ENCODE measurements around the gene CLDN9. TPM values are rescaled to one million over a fixed set of nuclear protein-coding genes. Genes with fewer than 3 reads are reported as not detected.
"Not testable (repeated sequence)": the region's sequence is repeated elsewhere in the genome, so short reads cannot be mapped to it uniquely, and the experiment has no call there.

CLDN9 gene
- total and polyA plus RNA-seq, 2 donors (not counting 1 experiment from before 2014, with no cell fraction given): 0.04 TPM; not detected in 1

DNA sequence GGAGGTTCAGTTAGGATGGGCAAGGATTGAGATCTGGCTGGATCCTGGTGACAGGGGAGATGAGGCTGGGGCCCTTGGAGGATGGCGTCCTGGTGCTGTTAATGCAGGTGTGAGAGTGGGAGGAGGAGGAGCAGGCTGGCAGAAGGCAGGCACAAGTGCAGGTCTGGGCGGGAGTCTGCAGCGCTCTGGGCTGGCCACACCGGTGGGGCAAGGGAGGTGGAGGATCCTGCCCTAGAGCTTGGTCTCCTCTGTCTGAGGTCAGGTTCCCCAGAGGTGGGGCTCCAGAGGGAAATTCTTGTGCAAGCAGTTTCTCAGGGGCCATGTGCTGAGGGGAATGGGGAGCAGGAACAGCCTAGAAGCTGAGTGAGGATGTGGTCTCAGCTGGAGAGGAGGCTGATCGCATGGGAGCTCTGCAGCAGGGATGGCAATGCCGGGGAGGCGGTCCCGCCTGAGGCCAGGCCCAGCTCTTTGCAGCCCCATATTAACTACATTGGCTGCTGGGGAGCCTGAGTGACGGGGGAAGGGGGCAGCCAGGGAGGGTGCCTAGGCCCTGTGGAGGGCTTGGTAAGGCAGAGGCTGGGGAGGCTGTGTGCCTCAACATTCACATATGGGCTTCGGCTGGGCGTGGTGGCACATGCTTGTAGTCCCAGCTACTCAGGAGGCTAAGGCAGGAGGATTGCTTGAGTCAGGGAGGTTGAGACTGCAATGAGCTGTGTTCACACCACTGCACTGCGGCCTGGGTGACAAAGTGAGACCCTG is 40.0 kb downstream of the CLDN9 start:
- H3K27ac Mint-ChIP-seq; H3K9ac ChIP-seq (ENCODE audit: low read length); H3K4me2 ChIP-seq (replicated peaks; ENCODE audit: low read depth, low read length, poor library complexity, severe bottlenecking); H2AFZ ChIP-seq (ENCODE audit: insufficient read depth, low read depth, low read length, poor library complexity, severe bottlenecking); H3K4me3 ChIP-seq (ENCODE audit: control extremely low read depth in 1 of 5, extremely low read depth in 1 of 5, insufficient read depth in 1 of 5, low read depth in 2 of 5, low read length in 4 of 5); CTCF ChIA-PET; H3K4me1 ChIP-seq (ENCODE audit: control insufficient read depth in 2 of 2, insufficient read depth in 2 of 2, low read length in 2 of 2); DNase-seq; H3K9me3 Mint-ChIP-seq (ENCODE audit: insufficient read depth); H3K36me3 ChIP-seq (replicated peaks in 1 of 2; ENCODE audit: control extremely low read depth in 1 of 2, control insufficient read depth in 1 of 2, extremely low read depth in 1 of 2, insufficient read depth in 2 of 2, low read length in 1 of 2); H3K4me3 Mint-ChIP-seq; H3K9me3 ChIP-seq (ENCODE audit: control extremely low read depth in 1 of 3, control insufficient read depth in 2 of 3, insufficient read depth in 1 of 3, low read length in 2 of 3); H3K27ac ChIP-seq (ENCODE audit: low read length in 2 of 2); H4K20me1 ChIP-seq (ENCODE audit: control insufficient read depth, insufficient read depth, low read length, poor library complexity, severe bottlenecking); intact Hi-C loops (cut with micrococcal nuclease); H3K79me2 ChIP-seq (ENCODE audit: control insufficient read depth, insufficient read depth, low read length); POLR2A ChIA-PET; ATAC-seq (ENCODE audit: low read depth): not testable (repeated sequence)
- Mint-ChIP-seq H3K27me3 (peaks cover 11% of the 10 kb centered on the region), H3K4me1 (peaks cover 17% of the 10 kb centered on the region)
- peaks cover 0 to 20% (median 8%) of the 10 kb centered on the region in 4 experiments for H3K27me3 ChIP-seq (replicated peaks in 1 of 4; ENCODE audit: control extremely low read depth in 1 of 4, control insufficient read depth in 3 of 4, insufficient read depth in 4 of 4, low read length in 3 of 4)
- WGBS (ENCODE audit: insufficient coverage): 33% methylated on average over 1 of the region's 12 CpGs

DNA sequence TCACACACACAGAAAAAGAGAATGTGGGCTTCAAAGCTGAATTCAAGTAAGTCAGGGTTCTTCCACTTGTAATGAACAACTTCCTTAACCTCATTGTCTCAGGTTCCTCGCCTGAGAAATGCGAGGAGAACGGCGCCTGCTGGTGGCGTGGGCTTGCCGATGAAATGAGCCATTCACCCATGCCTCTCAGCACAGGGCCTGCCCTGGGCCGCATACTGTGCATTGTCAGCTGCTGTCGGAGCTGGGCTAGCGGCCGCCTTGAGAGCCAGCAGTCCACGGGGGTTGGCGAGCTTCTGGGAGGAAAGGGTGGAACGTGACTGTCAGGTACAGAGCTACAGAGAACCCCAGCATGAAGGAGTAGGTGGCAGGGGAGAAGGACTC is 40.6 kb downstream of the CLDN9 start:
- H3K27ac Mint-ChIP-seq; H2AFZ ChIP-seq (ENCODE audit: insufficient read depth, low read depth, low read length, poor library complexity, severe bottlenecking); H3K9ac ChIP-seq (ENCODE audit: low read length); H3K9me3 ChIP-seq (ENCODE audit: control extremely low read depth in 1 of 3, control insufficient read depth in 2 of 3, insufficient read depth in 1 of 3, low read length in 2 of 3); ATAC-seq (ENCODE audit: low read depth); H3K4me3 Mint-ChIP-seq; DNase-seq; H3K27ac ChIP-seq (ENCODE audit: low read length in 2 of 2); H3K27me3 Mint-ChIP-seq; H4K20me1 ChIP-seq (ENCODE audit: control insufficient read depth, insufficient read depth, low read length, poor library complexity, severe bottlenecking); POLR2A ChIA-PET; H3K4me2 ChIP-seq (replicated peaks; ENCODE audit: low read depth, low read length, poor library complexity, severe bottlenecking); intact Hi-C loops (cut with micrococcal nuclease); CTCF ChIA-PET; H3K79me2 ChIP-seq (ENCODE audit: control insufficient read depth, insufficient read depth, low read length); H3K9me3 Mint-ChIP-seq (ENCODE audit: insufficient read depth); H3K36me3 ChIP-seq (replicated peaks in 1 of 2; ENCODE audit: control extremely low read depth in 1 of 2, control insufficient read depth in 1 of 2, extremely low read depth in 1 of 2, insufficient read depth in 2 of 2, low read length in 1 of 2); H3K4me3 ChIP-seq (ENCODE audit: control extremely low read depth in 1 of 5, extremely low read depth in 1 of 5, insufficient read depth in 1 of 5, low read depth in 2 of 5, low read length in 4 of 5): not testable (repeated sequence)
- H3K4me1 Mint-ChIP-seq: peaks cover 17% of the 10 kb centered on the region
- Histone ChIP-seq H3K4me1 (ENCODE audit: control insufficient read depth in 2 of 2, insufficient read depth in 2 of 2, low read length in 2 of 2) (peaks cover 12 to 14% of the 10 kb centered on the region in 2 donors), H3K27me3 (replicated peaks in 1 of 4; ENCODE audit: control extremely low read depth in 1 of 4, control insufficient read depth in 3 of 4, insufficient read depth in 4 of 4, low read length in 3 of 4) (peaks cover 0 to 14% (median 5%) of the 10 kb centered on the region in 4 experiments)
- WGBS (ENCODE audit: insufficient coverage): 98% methylated on average over 6 of the region's 13 CpGs
